Panc1 (cell line): ENCODE measurements around the gene LTBP2. TPM values are rescaled to one million over a fixed set of nuclear protein-coding genes. Genes with fewer than 3 reads are reported as not detected.

Source experiments
- ATAC-seq: fragments of 200-7000 bp; cut with Tn5 transposase; 2 replicates; pipeline ENCODE4 v1.9.1; 2020; ENCODE audit warnings: mild to moderate bottlenecking, moderate library complexity
- BruUV-seq: library from RNA; stranded (reverse); fragments of 400-500 nt; replicated peaks from 2 replicates; lab custom pipeline; 2021; lab: Mats Ljungman, UMichigan
- CTCF ChIA-PET: fragments of 300-600 bp; sonication (Branson Sonifier 250); formaldehyde crosslinking; loops from one replicate; lab custom pipeline; 2022; ENCODE audit warnings: antibody characterized with exemption; lab: Charles Lee
- POLR2A ChIA-PET: fragments of 300-600 bp; sonication (Branson Sonifier 250); formaldehyde crosslinking; loops from one replicate; lab custom pipeline; 2022; ENCODE audit warnings: antibody characterized with exemption; lab: Charles Lee
- DNase-seq: peaks from one replicate; pipeline ENCODE4 v3.0.0-alpha.2; 2010; ENCODE audit warnings: low read depth, low spot score
- H3K27ac ChIP-seq: 2 replicates; pipeline ENCODE4 v1.5.1; 2011; ENCODE audit warnings: mild to moderate bottlenecking, low read length, inconsistent platforms
- H3K27me3 ChIP-seq: fragments of 200-500 bp; sonication (Bioruptor generic); 2 replicates; pipeline ENCODE4 v1.6.0; 2014; ENCODE audit warnings: low read length, inconsistent platforms; ENCODE audit not compliant: control insufficient read depth, insufficient read depth
- H3K36me3 ChIP-seq: fragments of 200-500 bp; sonication (Bioruptor generic); 2 replicates; pipeline ENCODE4 v1.5.1; 2014; ENCODE audit warnings: inconsistent platforms, mild to moderate bottlenecking, low read length, moderate library complexity; ENCODE audit not compliant: control insufficient read depth, insufficient read depth
- H3K4me1 ChIP-seq: 2 replicates; pipeline ENCODE4 v1.5.1; 2011; ENCODE audit warnings: inconsistent platforms, mild to moderate bottlenecking, low read length, moderate library complexity; ENCODE audit not compliant: control insufficient read depth, insufficient read depth
- H3K4me3 ChIP-seq, 2 experiments: 2 replicates each; pipeline ENCODE4 v1.5.1; 2011 to 2012; ENCODE audit warnings: low read depth in 2 of 2, low read length in 2 of 2, mild to moderate bottlenecking in 2 of 2, inconsistent platforms in 1 of 2, moderate library complexity in 1 of 2
- H3K9me3 ChIP-seq: fragments of 200-500 bp; sonication (Bioruptor generic); 2 replicates; pipeline ENCODE4 v1.5.1; 2014; ENCODE audit warnings: low read depth, mild to moderate bottlenecking, inconsistent platforms, low read length, moderate library complexity; ENCODE audit not compliant: control insufficient read depth, insufficient read depth
- CTCF ChIP-seq: fragments of 450-650 bp; IDR thresholded peaks from 2 replicates; pipeline ENCODE4 v1.5.1; 2017; ENCODE audit warnings: mild to moderate bottlenecking
- POLR2AphosphoS5 ChIP-seq: IDR thresholded peaks from 2 replicates; pipeline ENCODE4 v1.6.1; 2012; ENCODE audit warnings: mild to moderate bottlenecking, low read depth, low read length, moderate library complexity
- REST ChIP-seq, 2 experiments: IDR thresholded peaks; 2 replicates each; pipeline ENCODE4 v1.6.1; 2011 to 2012; ENCODE audit warnings: low read depth in 2 of 2, control low read depth in 1 of 2, low read length in 1 of 2, mild to moderate bottlenecking in 1 of 2, moderate library complexity in 1 of 2; ENCODE audit not compliant: insufficient read depth in 1 of 2
- SIN3A ChIP-seq: IDR thresholded peaks from 2 replicates; pipeline ENCODE4 v1.6.1; 2012; ENCODE audit warnings: low read depth, mild to moderate bottlenecking, low read length, moderate library complexity, borderline replicate concordance; ENCODE audit not compliant: insufficient read depth
- TCF7L2 ChIP-seq: IDR thresholded peaks from 2 replicates; pipeline ENCODE4 v1.6.1; 2011; ENCODE audit warnings: mild to moderate bottlenecking, low read depth, low read length, inconsistent platforms
- in situ Hi-C: cut with HindIII; loops from 2 replicates; pipeline ENCODE4 v1.10.0; 2016; ENCODE audit warnings: low sequenced_read_pairs, low pct_unique_long_range_greater_than_20kb
- intact Hi-C: fragments of 100-400 bp; cut with micrococcal nuclease; formaldehyde crosslinking; loops from one replicate; pipeline ENCODE4 v1.10.0; 2022; ENCODE audit not compliant: unreplicated experiment
- total RNA-seq: library from RNA; stranded (reverse); gene quantifications from one replicate; pipeline ENCODE4 v1.2.1, GENCODE V29; 2021; ENCODE audit not compliant: unreplicated experiment

The LTBP2 gene
- total RNA-seq, 1 experiment from 2014 or later = 69.8 TPM

GRCh38 chr14:74508844-74509428, 103.1 kb downstream of the LTBP2 start:
- no peak for ATAC-seq
- H3K4me1 ChIP-seq = no peaks in the 10 kb centered on the region
- no peak for DNase-seq
- in situ Hi-C loops (no loop called here), intact Hi-C loops (no loop called here)
- no TSS peak for BruUV-seq
- no peaks in the 10 kb centered on the region for H3K9me3 ChIP-seq
- CTCF ChIA-PET = no interaction called here
- H3K36me3 ChIP-seq = no peaks in the 10 kb centered on the region
- H3K27me3 ChIP-seq = no peaks in the 10 kb centered on the region
- no peak overlapping the region for H3K4me3 ChIP-seq
- H3K27ac ChIP-seq = no peak overlapping the region
- POLR2A ChIA-PET = no interaction called here
- TF ChIP-seq SIN3A = no peak
- TF ChIP-seq CTCF = no peak

GRCh38 chr14:74508292-74508731, 103.7 kb downstream of the LTBP2 start:
- H3K4me3 ChIP-seq = no peak overlapping the region
- H3K4me1 ChIP-seq = no peaks in the 10 kb centered on the region
- no peak for DNase-seq
- no peaks in the 10 kb centered on the region for H3K36me3 ChIP-seq
- ATAC-seq = peak; percentile 48; the same call in 1 of the 2 replicates
- no peaks in the 10 kb centered on the region for H3K27me3 ChIP-seq
- in situ Hi-C loops (no loop called here), intact Hi-C loops (no loop called here)
- no TSS peak for BruUV-seq
- H3K9me3 ChIP-seq = no peaks in the 10 kb centered on the region
- ChIA-PET POLR2A (interaction anchor here (0.6 kb wide), 1 partner anchor 29 kb away, joined by 3 read pairs; no protein-coding TSS in a partner anchor), CTCF (no interaction called here)
- TF ChIP-seq TCF7L2 (no peak), REST (IDR thresholded peaks at IDR 0.05; ENCODE audit: insufficient read depth in 1 of 2, low read depth in 2 of 2, low read length in 1 of 2) (no peak), SIN3A (no peak), POLR2AphosphoS5 (no peak), CTCF (no peak)
- no peak overlapping the region for H3K27ac ChIP-seq
